Calu3 (cell line): ENCODE measurements around the gene SEPTIN12. TPM values are rescaled to one million over a fixed set of nuclear protein-coding genes. Genes with fewer than 3 reads are reported as not detected.

ENCODE experiments used
- BruUV-seq: library from RNA; stranded (reverse); fragments of 400-500 nt; replicated peaks from 2 replicates; lab custom pipeline; 2021; lab: Mats Ljungman, UMichigan
- CTCF ChIA-PET: fragments of 300-600 bp; sonication (Branson Sonifier 250); formaldehyde crosslinking; loops from one replicate; lab custom pipeline; 2022; ENCODE audit warnings: antibody characterized with exemption; lab: Charles Lee
- DNase-seq: peaks from one replicate; pipeline ENCODE4 v3.0.0; 2022
- H3K27ac Mint-ChIP-seq: one replicate; pipeline ENCODE4 v1.8.0; 2022; ENCODE audit warnings: mixed read lengths; ENCODE audit not compliant: unreplicated experiment
- H3K27me3 Mint-ChIP-seq: one replicate; pipeline ENCODE4 v1.8.0; 2022; ENCODE audit warnings: mixed read lengths; ENCODE audit not compliant: unreplicated experiment
- H3K36me3 Mint-ChIP-seq: one replicate; pipeline ENCODE4 v1.8.0; 2022; ENCODE audit warnings: mild to moderate bottlenecking, moderate library complexity, mixed read lengths; ENCODE audit not compliant: insufficient read depth, unreplicated experiment
- H3K4me1 Mint-ChIP-seq: one replicate; pipeline ENCODE4 v1.8.0; 2022; ENCODE audit warnings: mild to moderate bottlenecking, low read depth, mixed read lengths; ENCODE audit not compliant: unreplicated experiment
- H3K4me3 Mint-ChIP-seq: one replicate; pipeline ENCODE4 v1.8.0; 2022; ENCODE audit warnings: mild to moderate bottlenecking, low read depth, moderate library complexity, mixed read lengths; ENCODE audit not compliant: unreplicated experiment
- H3K9me3 Mint-ChIP-seq: one replicate; pipeline ENCODE4 v1.8.0; 2022; ENCODE audit warnings: low read depth, mixed read lengths; ENCODE audit not compliant: unreplicated experiment
- CTCF ChIP-seq: fragments of 200-600 bp; IDR thresholded peaks from one replicate; pipeline ENCODE4 v1.8.0; 2022; ENCODE audit warnings: antibody characterized with exemption; ENCODE audit not compliant: unreplicated experiment
- intact Hi-C: fragments of 100-400 bp; cut with micrococcal nuclease; formaldehyde crosslinking; loops from one replicate; pipeline ENCODE4 v1.10.0; 2022; ENCODE audit not compliant: unreplicated experiment
- total RNA-seq: library from RNA; stranded (reverse); gene quantifications from 2 replicates; pipeline ENCODE4 v1.2.3, GENCODE V29; 2022

The SEPTIN12 gene
- total RNA-seq, 1 experiment from 2014 or later = not detected

- CTCF ChIA-PET = no interaction called here
- Mint-ChIP-seq H3K27ac (no peak overlapping the region), H3K9me3 (no peaks in the 10 kb centered on the region), H3K36me3 (no peaks in the 10 kb centered on the region), H3K4me1 (peaks cover 9% of the 10 kb centered on the region), H3K27me3 (no peaks in the 10 kb centered on the region), H3K4me3 (no peak overlapping the region)
- no peak for TF ChIP-seq CTCF
- BruUV-seq = no TSS peak
- intact Hi-C loops = no loop called here
- DNase-seq = no peak
Observed at GRCh38 chr16:4783251-4783950, 4.7 kb downstream of the SEPTIN12 start.

GRCh38 chr16:4780235-4780634, 7.9 kb downstream of the SEPTIN12 start:
- DNase-seq = no peak
- H3K27ac Mint-ChIP-seq = no peak overlapping the region
- no peaks in the 10 kb centered on the region for H3K36me3 Mint-ChIP-seq
- TF ChIP-seq CTCF = no peak
- H3K4me3 Mint-ChIP-seq = no peak overlapping the region
- intact Hi-C loops = no loop called here
- H3K27me3 Mint-ChIP-seq = no peaks in the 10 kb centered on the region
- H3K4me1 Mint-ChIP-seq = no peaks in the 10 kb centered on the region
- no peaks in the 10 kb centered on the region for H3K9me3 Mint-ChIP-seq
- BruUV-seq = no TSS peak
- CTCF ChIA-PET = interaction anchor here (0.6 to 1.1 kb wide), 2 partner anchors 12 to 15 kb away, joined by 3 to 8 read pairs; partner anchors contain the start of gene SMIM22

GRCh38 chr16:4778050-4778392, 10.1 kb downstream of the SEPTIN12 start:
- Mint-ChIP-seq H3K27ac (no peak overlapping the region), H3K4me1 (no peaks in the 10 kb centered on the region), H3K4me3 (no peak overlapping the region), H3K27me3 (no peaks in the 10 kb centered on the region), H3K9me3 (no peaks in the 10 kb centered on the region), H3K36me3 (no peaks in the 10 kb centered on the region)
- DNase-seq = no peak
- no TSS peak for BruUV-seq
- CTCF ChIA-PET = no interaction called here
- intact Hi-C loops = no loop called here
- TF ChIP-seq CTCF = no peak

- Mint-ChIP-seq H3K9me3 (no peaks in the 10 kb centered on the region), H3K27ac (no peak overlapping the region), H3K27me3 (no peaks in the 10 kb centered on the region), H3K4me3 (no peak overlapping the region), H3K36me3 (no peaks in the 10 kb centered on the region), H3K4me1 (no peaks in the 10 kb centered on the region)
- no peak for TF ChIP-seq CTCF
- CTCF ChIA-PET = no interaction called here
- no TSS peak for BruUV-seq
- no peak for DNase-seq
- intact Hi-C loops = no loop called here
Observed at GRCh38 chr16:4777339-4778049, 10.7 kb downstream of the SEPTIN12 start.
